ENCODE measurements around the gene BRAF.
"Not testable (repeated sequence)": the region's sequence is repeated elsewhere in the genome, so short reads cannot be mapped to it uniquely, and the experiment has no call there.

Gene BRAF

DNA sequence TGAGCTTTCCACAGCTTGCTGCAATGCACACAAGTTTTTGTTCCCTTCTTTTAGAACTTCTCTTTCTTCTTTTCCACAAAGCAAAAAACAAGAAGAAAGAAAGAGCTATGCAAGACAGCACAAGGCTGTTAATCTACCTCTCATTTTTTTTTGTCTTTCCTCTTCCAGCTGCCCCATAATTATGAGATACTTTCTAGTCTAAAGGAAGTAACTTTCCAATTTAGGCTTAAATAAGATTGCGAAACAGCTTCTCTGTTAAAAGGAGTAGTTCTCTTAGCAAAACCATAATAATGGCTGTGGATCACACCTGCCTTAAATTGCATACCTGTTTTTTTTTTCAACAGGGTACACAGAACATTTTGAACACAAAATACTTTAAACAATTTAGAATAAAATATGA lies 172.2 kb downstream of the BRAF start:
- FAIRE-seq (no peak), DNase-seq (ENCODE audit: insufficient read length) (no peak)
- TF ChIP-seq POLR2AphosphoS5 (IDR thresholded peaks at IDR 0.05; ENCODE audit: low read depth, low read length) = no peak
- no peak for TF ChIP-seq TAF1 (IDR thresholded peaks at IDR 0.05; ENCODE audit: borderline replicate concordance, low read depth, low read length)
- no peak for TF ChIP-seq POLR2A (IDR thresholded peaks at IDR 0.05; ENCODE audit: low read depth, low read length)

DNA sequence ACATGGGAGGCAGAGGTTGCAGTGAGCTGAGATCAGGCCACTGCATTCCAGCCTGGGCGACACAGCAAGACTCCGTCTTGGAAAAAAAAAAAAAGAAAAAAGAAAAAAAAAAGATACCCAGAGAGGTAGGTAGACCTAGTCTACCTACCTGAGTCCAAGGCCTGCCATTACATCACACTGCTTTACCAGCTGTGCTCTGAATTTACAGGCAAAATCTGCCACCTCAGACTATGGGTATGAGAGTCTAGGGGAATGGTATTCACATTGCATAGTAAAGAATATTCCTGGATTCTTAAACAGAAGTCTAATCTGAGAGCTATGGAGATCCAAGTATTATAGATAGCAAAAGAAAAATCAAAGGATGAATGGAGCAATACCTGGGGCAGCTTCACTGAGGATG lies 178.0 kb downstream of the BRAF start:
- FAIRE-seq = no peak
- TF ChIP-seq POLR2A (IDR thresholded peaks at IDR 0.05; ENCODE audit: low read depth, low read length) (no peak), POLR2AphosphoS5 (IDR thresholded peaks at IDR 0.05; ENCODE audit: low read depth, low read length) (no peak), TAF1 (IDR thresholded peaks at IDR 0.05; ENCODE audit: borderline replicate concordance, low read depth, low read length) (no peak)
- DNase-seq (ENCODE audit: insufficient read length) = no peak

DNA sequence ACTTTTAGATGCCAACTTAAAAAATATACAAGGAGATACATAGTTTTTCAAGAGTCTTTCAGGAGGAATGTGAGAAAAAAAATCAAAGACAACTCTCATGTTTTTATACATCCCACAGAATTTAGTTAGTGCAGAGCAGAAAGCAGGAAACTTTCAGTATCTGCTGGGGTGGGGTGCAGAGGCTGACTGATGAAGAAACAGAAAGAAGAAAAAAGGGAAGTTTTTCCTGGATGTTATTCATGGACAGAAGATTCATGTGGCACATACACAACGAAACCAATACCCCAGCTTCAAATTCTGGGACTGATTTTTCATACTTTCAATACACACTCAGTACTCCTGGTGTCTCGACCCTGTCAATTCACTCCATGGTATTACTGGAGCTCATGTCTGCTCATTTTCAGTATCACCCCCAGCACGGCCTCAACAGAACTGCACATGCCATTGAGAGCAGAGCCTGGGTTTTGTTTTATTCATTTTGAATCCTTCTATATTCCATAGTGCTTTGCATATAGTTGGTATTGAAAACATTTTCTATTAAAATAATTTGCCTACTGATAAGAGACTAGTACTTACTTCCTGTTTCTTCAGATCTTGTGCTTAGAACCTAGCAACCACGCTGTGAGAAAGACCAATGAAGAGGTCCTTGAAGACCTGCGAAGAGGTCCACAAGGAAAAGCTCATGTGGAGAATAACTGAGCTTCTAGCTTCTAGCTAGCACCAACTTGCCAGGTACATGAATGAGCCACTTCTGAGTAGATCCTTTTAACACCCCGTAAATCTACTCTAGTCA lies 179.3 kb downstream of the BRAF start:
- DNase-seq (ENCODE audit: insufficient read length) (no peak), FAIRE-seq (no peak)
- TF ChIP-seq TAF1 (IDR thresholded peaks at IDR 0.05; ENCODE audit: borderline replicate concordance, low read depth, low read length) (no peak), POLR2A (IDR thresholded peaks at IDR 0.05; ENCODE audit: low read depth, low read length) (no peak), POLR2AphosphoS5 (IDR thresholded peaks at IDR 0.05; ENCODE audit: low read depth, low read length) (no peak)

DNA sequence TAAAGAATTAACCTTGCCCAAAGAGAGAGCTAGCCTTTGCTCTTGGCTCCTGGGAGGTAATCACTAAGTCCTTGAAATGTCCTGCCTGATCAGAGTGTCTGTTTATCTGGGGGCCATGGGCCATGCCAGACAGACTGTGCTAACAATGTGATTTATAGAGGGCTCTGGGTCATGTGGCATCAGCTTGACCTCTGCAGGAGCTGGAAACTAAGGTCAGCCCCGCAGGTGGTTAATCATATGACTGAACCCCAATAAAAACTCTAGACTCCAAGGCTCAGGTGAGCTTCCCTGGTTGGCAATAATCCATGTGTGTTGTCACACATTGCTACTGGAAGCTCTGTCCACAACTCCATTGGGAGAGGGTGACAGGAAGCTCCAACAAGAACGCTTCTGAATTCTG lies 180.7 kb downstream of the BRAF start:
- no peak for FAIRE-seq
- DNase-seq (ENCODE audit: insufficient read length) = no peak
- TF ChIP-seq POLR2A (IDR thresholded peaks at IDR 0.05; ENCODE audit: low read depth, low read length) (no peak), TAF1 (IDR thresholded peaks at IDR 0.05; ENCODE audit: borderline replicate concordance, low read depth, low read length) (no peak), POLR2AphosphoS5 (IDR thresholded peaks at IDR 0.05; ENCODE audit: low read depth, low read length) (no peak)

DNA sequence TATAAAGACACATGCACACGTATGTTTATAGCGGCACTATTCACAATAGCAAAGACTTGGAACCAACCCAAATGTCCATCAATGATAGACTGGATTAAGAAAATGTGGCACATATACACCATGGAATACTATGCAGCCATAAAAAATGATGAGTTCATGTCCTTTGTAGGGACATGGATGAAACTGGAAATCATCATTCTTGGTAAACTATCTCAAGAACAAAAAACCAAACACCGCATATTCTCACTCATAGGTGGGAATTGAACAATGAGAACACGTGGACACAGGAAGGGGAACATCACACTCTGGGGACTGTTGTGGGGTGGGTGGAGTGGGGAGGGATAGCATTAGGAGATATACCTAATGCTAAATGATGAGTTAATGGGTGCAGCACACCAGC lies 181.5 kb downstream of the BRAF start:
- FAIRE-seq; DNase-seq (ENCODE audit: insufficient read length): not testable (repeated sequence)

DNA sequence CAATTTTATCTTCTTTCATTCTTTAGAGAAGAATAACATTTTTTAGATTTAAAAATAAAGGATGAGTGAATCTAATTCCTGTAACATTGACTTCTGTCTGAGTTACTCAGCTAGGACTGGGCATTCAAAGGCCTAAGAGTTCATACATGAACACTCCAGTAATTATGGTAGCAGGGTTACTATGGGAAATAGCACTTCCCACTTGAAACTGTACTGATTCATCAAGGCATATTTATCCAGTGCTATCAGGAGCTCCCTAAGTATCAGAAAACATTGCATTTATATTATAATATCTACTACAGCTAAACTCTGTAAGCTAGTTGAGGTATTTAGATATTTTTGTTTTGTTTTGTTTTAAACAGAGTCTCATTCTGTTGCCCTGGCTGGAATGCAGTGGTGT lies 186.4 kb downstream of the BRAF start:
- TF ChIP-seq POLR2A (IDR thresholded peaks at IDR 0.05; ENCODE audit: low read depth, low read length) (no peak), TAF1 (IDR thresholded peaks at IDR 0.05; ENCODE audit: borderline replicate concordance, low read depth, low read length) (no peak), POLR2AphosphoS5 (IDR thresholded peaks at IDR 0.05; ENCODE audit: low read depth, low read length) (no peak)
- FAIRE-seq (no peak), DNase-seq (ENCODE audit: insufficient read length) (no peak)

DNA sequence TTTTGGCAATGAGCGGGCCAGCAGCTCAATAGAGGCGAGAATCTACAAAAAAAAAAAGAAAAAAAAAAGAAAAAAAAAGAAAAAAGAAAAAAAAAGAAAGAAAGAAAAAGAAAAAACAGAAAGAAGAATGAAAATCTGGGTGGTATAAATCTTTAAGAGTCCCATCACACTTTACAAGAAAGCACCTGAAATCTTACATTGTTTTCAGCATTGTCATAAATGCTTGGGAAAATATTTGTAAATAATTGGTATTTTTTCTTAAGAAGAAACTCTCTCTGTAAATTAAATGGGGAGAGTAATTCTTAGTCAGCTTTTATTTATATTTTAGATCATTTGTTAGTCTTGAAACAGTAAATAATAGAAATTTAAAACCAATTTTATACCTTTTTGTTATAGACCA lies 190.0 kb downstream of the BRAF start:
- TF ChIP-seq POLR2AphosphoS5 (IDR thresholded peaks at IDR 0.05; ENCODE audit: low read depth, low read length) (no peak), POLR2A (IDR thresholded peaks at IDR 0.05; ENCODE audit: low read depth, low read length) (no peak), TAF1 (IDR thresholded peaks at IDR 0.05; ENCODE audit: borderline replicate concordance, low read depth, low read length) (no peak)
- no peak for DNase-seq (ENCODE audit: insufficient read length)
- no peak for FAIRE-seq

DNA sequence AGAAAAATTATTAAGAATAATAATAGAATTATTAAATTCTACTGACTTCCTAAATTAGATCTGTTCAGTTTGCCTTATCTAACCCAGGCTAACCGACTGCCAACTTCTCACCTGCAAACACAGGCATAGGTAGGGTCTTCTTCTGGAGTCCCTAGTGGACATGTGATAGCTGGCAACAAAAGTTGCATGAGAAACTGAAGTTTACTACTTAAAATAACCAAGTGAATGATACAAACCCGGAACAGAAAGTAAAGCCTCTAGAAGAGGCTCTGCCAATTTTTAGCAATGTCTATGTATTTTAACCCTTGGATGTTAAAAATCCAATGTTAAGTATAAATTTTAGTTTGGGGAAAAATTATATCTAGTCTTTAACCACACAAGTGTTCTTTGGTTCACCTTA lies 190.6 kb downstream of the BRAF start:
- FAIRE-seq (no peak), DNase-seq (ENCODE audit: insufficient read length) (no peak)
- no peak for TF ChIP-seq POLR2A (IDR thresholded peaks at IDR 0.05; ENCODE audit: low read depth, low read length)
- TF ChIP-seq TAF1 (IDR thresholded peaks at IDR 0.05; ENCODE audit: borderline replicate concordance, low read depth, low read length) = no peak
- no peak for TF ChIP-seq POLR2AphosphoS5 (IDR thresholded peaks at IDR 0.05; ENCODE audit: low read depth, low read length)

DNA sequence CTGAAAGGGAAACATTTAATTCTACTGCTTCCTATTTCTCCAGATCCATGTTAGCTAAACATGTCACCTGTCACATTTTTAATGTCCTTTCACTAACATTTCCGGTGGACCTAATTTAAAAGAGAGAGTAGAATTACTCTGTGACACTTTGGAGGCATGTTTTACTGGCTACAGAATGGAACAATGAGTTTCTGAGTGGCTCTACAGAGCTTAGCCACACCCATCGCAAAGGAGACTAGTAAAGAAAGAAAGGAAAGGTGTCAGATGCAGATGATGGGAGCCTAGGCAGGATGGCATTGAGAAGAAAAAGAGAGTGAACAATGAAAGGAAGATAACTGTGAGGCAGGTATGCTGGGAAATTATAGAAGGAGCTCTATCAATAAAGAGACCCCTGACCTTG lies 192.3 kb downstream of the BRAF start:
- no peak for DNase-seq (ENCODE audit: insufficient read length)
- no peak for TF ChIP-seq POLR2A (IDR thresholded peaks at IDR 0.05; ENCODE audit: low read depth, low read length)
- FAIRE-seq = no peak

DNA sequence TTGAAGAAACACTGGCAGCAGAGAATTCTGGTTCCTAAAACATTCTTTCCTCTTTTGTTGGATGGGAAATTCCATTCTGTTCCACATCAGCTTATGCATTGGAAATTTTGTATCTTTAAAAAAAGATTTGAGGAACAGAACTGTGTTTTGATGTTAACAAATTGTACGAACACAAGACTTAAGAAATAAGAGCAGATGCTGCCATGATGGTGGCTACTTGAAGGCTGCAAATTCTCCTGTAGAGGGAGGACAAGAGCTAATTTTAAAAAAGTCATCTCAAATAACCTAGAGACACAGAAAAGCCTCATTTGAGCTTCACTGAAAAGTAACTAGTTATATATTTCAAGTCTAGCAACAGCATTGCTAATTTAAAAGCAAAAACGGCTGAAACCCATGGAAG lies 198.4 kb downstream of the BRAF start:
- TF ChIP-seq TAF1 (IDR thresholded peaks at IDR 0.05; ENCODE audit: borderline replicate concordance, low read depth, low read length) (no peak), POLR2AphosphoS5 (IDR thresholded peaks at IDR 0.05; ENCODE audit: low read depth, low read length) (no peak), POLR2A (IDR thresholded peaks at IDR 0.05; ENCODE audit: low read depth, low read length) (no peak)
- DNase-seq (ENCODE audit: insufficient read length) (no peak), FAIRE-seq (no peak)

DNA sequence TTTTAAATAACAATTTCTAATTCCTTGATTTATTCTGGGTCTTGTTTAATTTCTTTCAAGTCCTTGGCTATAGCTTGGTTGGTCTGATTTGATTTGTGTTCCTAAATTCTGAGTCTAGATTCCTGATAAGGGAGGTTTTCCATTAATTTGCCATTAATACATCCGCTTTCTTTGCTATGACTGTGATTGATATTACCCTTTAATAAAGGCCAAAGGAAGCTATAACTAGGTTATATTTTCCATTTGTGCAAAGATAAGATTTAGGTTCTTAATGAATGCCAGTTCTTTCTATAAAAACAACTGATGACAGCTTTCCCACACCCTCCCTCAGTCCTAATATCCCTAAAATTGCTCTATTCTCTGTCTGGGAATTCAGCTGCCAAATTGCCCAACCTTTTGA lies 200.0 kb downstream of the BRAF start:
- no peak for FAIRE-seq
- DNase-seq (ENCODE audit: insufficient read length) = no peak
- no peak for TF ChIP-seq TAF1 (IDR thresholded peaks at IDR 0.05; ENCODE audit: borderline replicate concordance, low read depth, low read length)
- TF ChIP-seq POLR2AphosphoS5 (IDR thresholded peaks at IDR 0.05; ENCODE audit: low read depth, low read length) = no peak
- no peak for TF ChIP-seq POLR2A (IDR thresholded peaks at IDR 0.05; ENCODE audit: low read depth, low read length)

DNA sequence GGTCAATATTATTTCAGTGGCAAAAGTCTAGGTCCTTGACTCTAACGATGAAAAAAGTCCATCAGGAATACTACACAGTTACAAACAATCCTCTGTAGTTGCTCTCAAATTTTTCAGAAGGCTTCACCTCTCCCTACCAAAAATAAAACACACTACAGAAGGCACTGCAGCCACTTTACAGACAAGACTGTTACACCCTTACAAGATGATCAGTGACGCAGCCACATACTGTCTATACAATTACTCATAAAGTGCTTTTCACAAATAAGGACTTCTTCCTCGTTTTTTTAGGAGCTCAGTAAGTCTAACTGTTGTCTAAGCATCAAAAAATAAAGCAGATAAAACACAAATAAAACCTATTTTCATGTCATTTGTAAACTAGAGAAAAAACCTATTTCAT lies 201.2 kb downstream of the BRAF start:
- FAIRE-seq = no peak
- no peak for DNase-seq (ENCODE audit: insufficient read length)
- TF ChIP-seq POLR2A (IDR thresholded peaks at IDR 0.05; ENCODE audit: low read depth, low read length) (no peak), TAF1 (IDR thresholded peaks at IDR 0.05; ENCODE audit: borderline replicate concordance, low read depth, low read length) (no peak), POLR2AphosphoS5 (IDR thresholded peaks at IDR 0.05; ENCODE audit: low read depth, low read length) (no peak)

DNA sequence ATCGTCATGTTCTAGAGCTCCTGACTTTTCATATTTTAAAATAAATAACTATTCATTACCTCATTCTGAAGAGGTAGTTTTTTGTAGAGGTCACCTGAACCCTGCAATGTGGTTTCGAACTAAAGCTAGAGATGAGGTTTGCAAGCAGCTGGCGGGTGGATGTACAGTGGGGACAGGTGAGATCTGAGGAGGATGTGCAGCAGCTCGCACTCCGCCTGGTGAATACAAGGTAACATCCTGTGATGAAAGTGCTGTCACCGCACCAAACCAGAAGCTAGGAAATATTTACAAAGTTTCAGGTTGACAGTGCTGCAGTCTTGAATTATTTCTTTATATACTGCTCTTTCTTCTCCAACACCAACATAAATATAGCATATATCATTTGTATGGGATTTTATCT lies 201.7 kb downstream of the BRAF start:
- no peak for FAIRE-seq
- no peak for DNase-seq (ENCODE audit: insufficient read length)
- TF ChIP-seq POLR2A (IDR thresholded peaks at IDR 0.05; ENCODE audit: low read depth, low read length) (no peak), TAF1 (IDR thresholded peaks at IDR 0.05; ENCODE audit: borderline replicate concordance, low read depth, low read length) (no peak), POLR2AphosphoS5 (IDR thresholded peaks at IDR 0.05; ENCODE audit: low read depth, low read length) (no peak)
